Ovary (tissue), 9 donors: Measurements from ENCODE around the gene ARMC2. TPM values are rescaled to one million over a fixed set of nuclear protein-coding genes. Genes with fewer than 3 reads are reported as not detected.

ENCODE experiments used
- DNase-seq, 5 donors: peaks; one replicate each; pipeline ENCODE4 v3.0.0-alpha.2; 2019 to 2020
- H3K27ac ChIP-seq, 2 donors: fragments of 200-600 bp; one replicate each; pipeline versions ENCODE4 v1.5.1 to v1.8.0; 2019 to 2022
- H3K27me3 ChIP-seq: fragments of 200-600 bp; one replicate; pipeline ENCODE4 v1.8.0; 2022
- H3K36me3 ChIP-seq: fragments of 200-600 bp; sonication (generic); one replicate; pipeline ENCODE4 v1.5.1; 2019
- H3K4me1 ChIP-seq: one replicate; pipeline ENCODE4 v1.8.1; 2013; ENCODE audit warnings: mild to moderate bottlenecking, moderate library complexity; ENCODE audit not compliant: insufficient read depth
- H3K4me3 ChIP-seq: fragments of 200-600 bp; sonication (generic); one replicate; pipeline ENCODE4 v1.5.1; 2017
- H3K9me3 ChIP-seq, 2 donors: fragments of 200-600 bp in 1 of 2; sonication (generic) in 1 of 2; one replicate each; pipeline versions ENCODE4 v1.5.1 to v1.8.1; 2013 to 2019; ENCODE audit warnings: mild to moderate bottlenecking in 1 of 2, moderate library complexity in 1 of 2
- CTCF ChIP-seq, 3 donors: fragments of 450-650 bp in 2 of 3; fragments of 200-600 bp in 1 of 3; IDR thresholded peaks; one replicate each; pipeline versions ENCODE4 v1.5.1 to v1.8.0; 2016 to 2022; ENCODE audit warnings: antibody characterized with exemption in 3 of 3, mild to moderate bottlenecking in 1 of 3
- EP300 ChIP-seq: sonication (generic); formaldehyde crosslinking; IDR thresholded peaks from one replicate; pipeline ENCODE4 v1.6.1; 2017; ENCODE audit warnings: antibody characterized with exemption
- POLR2A ChIP-seq: fragments of 450-650 bp; IDR thresholded peaks from one replicate; pipeline ENCODE4 v1.6.1; 2017; ENCODE audit warnings: antibody characterized with exemption, mild to moderate bottlenecking, moderate library complexity
- WGBS, 3 donors: extraction: QIAGEN DNeasy Blood & Tissue Kit in 1 of 3; methylation state at CpG; one replicate each; pipeline versions ENCODE4 v1.1.5 to v1.1.7; 2013 to 2017; 5-methylcytosine and 5-hydroxymethylcytosine counted together
- intact Hi-C, 4 donors: fragments of 100-400 bp; cut with DNase I; formaldehyde crosslinking; loops; one replicate each; pipeline versions ENCODE4 v1.11.0 to v1.15.1; 2022 to 2023
- polyA plus RNA-seq, 2 donors: library from polyadenylated mRNA; stranded (reverse); fragments of 200-250 nt in 1 of 2; fragments of 350-450 nt in 1 of 2; fragmentation: Illumina TruSeq in 1 of 2; extraction: RNeasy Lipid Tissue Mini Kit (QIAGEN cat#74804) in 1 of 2; gene quantifications; one replicate each; pipeline ENCODE4 v1.2.3, GENCODE V29; 2013 to 2014
- total RNA-seq, 7 donors: library from RNA; depleted of rRNA in 2 of 7; stranded (reverse); fragments of >200 nt in 2 of 7; fragmentation: NEBNext Ultra II Directional in 3 of 7; extraction: Animal tissue kit (Norgen Biotek cat#: 25700) in 3 of 7; gene quantifications; one replicate each; pipeline versions ENCODE4 v1.1.0 to v1.2.4, GENCODE V29; 2016 to 2023
- donor health status: DM: no; HTN: no; CAD: no; lungs with moderate emphysema.
- donor health status: DM: no; HTN: no; CAD: no.
- donor health status: Bipolar disorder and iron deficiency.
- donor health status: DM: yes; HTN: yes; CAD: no.
- donor health status: DM: no; HTN: no; CAD: no.
- donor health status: DM: yes; HTN: yes; CAD: no.

ARMC2 gene
- total and polyA plus RNA-seq, 9 donors, result 3.2 to 14.7 (median 9.2) TPM

- Histone ChIP-seq H3K27me3 (no peaks in the 10 kb centered on the region), H3K9me3 (no peaks in the 10 kb centered on the region), H3K36me3 (no peaks in the 10 kb centered on the region), H3K4me1 (peaks cover 2% of the 10 kb centered on the region), H3K4me3 (no peak overlapping the region), H3K27ac (no peak overlapping the region)
- intact Hi-C loops, result no loop called here
- no peak for DNase-seq
- 84 to 91% (median 86%) methylated on average over 5 of the region's 5 CpGs for WGBS, 3 donors
- no peak for TF ChIP-seq CTCF (IDR thresholded peaks at IDR 0.05)
- no peak for TF ChIP-seq POLR2A
- TF ChIP-seq EP300, result no peak
These were observed 2.1 kb upstream of the ARMC2 start for GRCh38 chr6:108846101-108846500.

- Histone ChIP-seq H3K27me3 (no peaks in the 10 kb centered on the region), H3K9me3 (no peaks in the 10 kb centered on the region), H3K4me3 (no peak overlapping the region), H3K36me3 (no peaks in the 10 kb centered on the region), H3K4me1 (peaks cover 2% of the 10 kb centered on the region), H3K27ac (no peak overlapping the region)
- TF ChIP-seq EP300, result no peak
- no peak for TF ChIP-seq CTCF (IDR thresholded peaks at IDR 0.05)
- TF ChIP-seq POLR2A, result no peak
- WGBS, 3 donors, result 87 to 95% (median 92%) methylated on average over 1 of the region's 1 CpG
- intact Hi-C loops, result no loop called here
- no peak for DNase-seq
These were observed 1.6 kb upstream of the ARMC2 start for GRCh38 chr6:108846628-108847027.

- WGBS, 3 donors, result 35 to 49% (median 40%) methylated on average over 12 of the region's 12 CpGs
- H3K27ac ChIP-seq, result peak overlapping the region in 1 of 2 donors; percentile 63
- no peaks in the 10 kb centered on the region for H3K9me3 ChIP-seq
- no peak for TF ChIP-seq POLR2A
- TF ChIP-seq CTCF (IDR thresholded peaks at IDR 0.05), result no peak
- no peak for TF ChIP-seq EP300
- H3K4me1 ChIP-seq, result peaks cover 2% of the 10 kb centered on the region
- peak overlapping the region; percentile 58 for H3K4me3 ChIP-seq
- DNase-seq, result no peak
- intact Hi-C loops, result no loop called here
- no peaks in the 10 kb centered on the region for H3K27me3 ChIP-seq
- H3K36me3 ChIP-seq, result no peaks in the 10 kb centered on the region
These were observed 495 bp upstream of the ARMC2 start for GRCh38 chr6:108847738-108848115.

- no peaks in the 10 kb centered on the region for H3K27me3 ChIP-seq
- peaks cover 2% of the 10 kb centered on the region for H3K4me1 ChIP-seq
- H3K9me3 ChIP-seq, result no peaks in the 10 kb centered on the region
- intact Hi-C loops, result no loop called here
- peak in 4 of 5 donors; percentile 32 to 46 (median 43) for DNase-seq
- H3K36me3 ChIP-seq, result no peaks in the 10 kb centered on the region
- 72 to 78% (median 74%) methylated on average over 10 of the region's 10 CpGs for WGBS, 3 donors
- H3K27ac ChIP-seq, result no peak overlapping the region
- H3K4me3 ChIP-seq, result no peak overlapping the region
- TF ChIP-seq POLR2A, result no peak
- no peak for TF ChIP-seq CTCF (IDR thresholded peaks at IDR 0.05)
- TF ChIP-seq EP300, result no peak
These were observed 2.6 kb downstream of the ARMC2 start for GRCh38 chr6:108850669-108851465.
